KOPT-K1 (cell line): ENCODE results near the gene RPS6KA4.
A peak's percentile ranks its signal among the peaks of the same experiment; 100 is the strongest.
"Not testable (repeated sequence)": the region's sequence is repeated elsewhere in the genome, so short reads cannot be mapped to it uniquely, and the experiment has no call there.

Source experiments
- H3K27ac ChIP-seq: fragments of 200-600 bp; sonication (generic); 2 replicates; pipeline ENCODE4 v1.5.1; 2016; ENCODE audit warnings: antibody characterized with exemption, mild to moderate bottlenecking, low read depth, low read length; ENCODE audit not compliant: poor library complexity, severe bottlenecking
- H3K36me3 ChIP-seq: fragments of 200-600 bp; sonication (generic); 2 replicates; pipeline ENCODE4 v1.5.1; 2017; ENCODE audit warnings: antibody characterized with exemption, mild to moderate bottlenecking, low read length, moderate library complexity; ENCODE audit not compliant: insufficient read depth
- H3K9me3 ChIP-seq: fragments of 200-600 bp; sonication (generic); 2 replicates; pipeline ENCODE4 v1.5.1; 2017; ENCODE audit warnings: antibody characterized with exemption, low read length, mild to moderate bottlenecking; ENCODE audit not compliant: insufficient read depth, poor library complexity, severe bottlenecking

RPS6KA4 gene

DNA sequence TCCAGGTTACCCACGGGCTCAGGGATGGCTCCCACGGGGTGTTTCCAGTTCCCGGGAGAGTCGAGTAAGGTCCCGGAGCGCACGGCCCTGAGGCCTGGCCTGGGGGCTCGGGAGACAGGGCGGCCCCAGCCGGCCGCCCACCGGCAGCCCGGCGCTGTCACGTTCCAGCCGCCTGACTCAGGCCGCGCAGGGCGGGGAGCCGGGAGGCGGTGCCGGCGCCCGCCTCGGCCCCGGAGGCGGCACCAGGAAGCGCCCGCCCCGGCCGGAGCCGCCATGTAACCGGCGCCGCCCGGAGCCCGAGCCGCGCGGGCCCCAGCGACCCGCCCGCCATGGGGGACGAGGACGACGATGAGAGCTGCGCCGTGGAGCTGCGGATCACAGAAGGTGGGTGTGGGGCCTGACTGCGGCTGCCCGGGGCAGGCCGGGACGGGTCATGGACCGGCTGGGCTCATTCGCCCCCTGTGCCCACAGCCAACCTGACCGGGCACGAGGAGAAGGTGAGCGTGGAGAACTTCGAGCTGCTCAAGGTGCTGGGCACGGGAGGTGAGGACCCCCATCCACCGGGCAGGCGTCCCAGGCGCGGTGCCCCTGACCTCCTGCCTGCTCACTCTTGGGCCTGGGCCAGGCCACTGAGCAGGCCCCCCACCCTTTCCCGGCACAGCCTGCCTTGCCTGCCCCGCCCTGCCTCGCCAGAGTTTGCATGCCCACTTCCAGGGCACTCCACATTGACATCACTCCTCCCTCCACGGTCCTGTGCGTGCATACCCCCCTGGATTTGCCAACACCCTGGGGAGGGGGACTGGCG lies at the start of gene RPS6KA4:
TSS of gene RPS6KA4 (plus strand) at position 256 of the 805 bp plus-strand sequence. CDS start at position 330, 74 bp downstream.
- peaks cover 47% of the 10 kb centered on the region for H3K36me3 ChIP-seq
- no peaks in the 10 kb centered on the region for H3K9me3 ChIP-seq
- peak within 1 kb of the TSS; percentile 73 for H3K27ac ChIP-seq

DNA sequence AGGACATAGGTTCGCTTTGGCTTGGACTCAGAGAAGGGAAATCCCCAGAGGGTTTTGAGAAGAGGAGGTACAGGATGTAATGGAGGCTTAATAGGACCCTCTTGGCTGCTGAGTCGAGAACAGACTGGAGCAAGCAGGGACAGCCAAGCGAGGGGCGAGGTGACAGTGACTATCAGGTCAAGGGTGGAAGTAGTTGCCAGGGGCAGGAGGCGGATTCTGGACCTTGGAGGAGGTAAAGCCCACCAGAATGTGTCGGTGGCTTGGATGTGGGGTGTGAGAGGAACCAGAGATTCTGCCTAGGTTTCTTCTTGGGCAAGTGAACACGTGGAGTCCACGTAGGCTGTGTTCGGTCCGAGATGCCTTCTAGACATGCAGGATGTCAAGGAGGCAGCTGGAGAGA lies 46.0 kb upstream of the RPS6KA4 start:
- H3K36me3 ChIP-seq, result peaks cover 71% of the 10 kb centered on the region
- H3K27ac ChIP-seq, result peak overlapping the region; percentile 13
- no peaks in the 10 kb centered on the region for H3K9me3 ChIP-seq

DNA sequence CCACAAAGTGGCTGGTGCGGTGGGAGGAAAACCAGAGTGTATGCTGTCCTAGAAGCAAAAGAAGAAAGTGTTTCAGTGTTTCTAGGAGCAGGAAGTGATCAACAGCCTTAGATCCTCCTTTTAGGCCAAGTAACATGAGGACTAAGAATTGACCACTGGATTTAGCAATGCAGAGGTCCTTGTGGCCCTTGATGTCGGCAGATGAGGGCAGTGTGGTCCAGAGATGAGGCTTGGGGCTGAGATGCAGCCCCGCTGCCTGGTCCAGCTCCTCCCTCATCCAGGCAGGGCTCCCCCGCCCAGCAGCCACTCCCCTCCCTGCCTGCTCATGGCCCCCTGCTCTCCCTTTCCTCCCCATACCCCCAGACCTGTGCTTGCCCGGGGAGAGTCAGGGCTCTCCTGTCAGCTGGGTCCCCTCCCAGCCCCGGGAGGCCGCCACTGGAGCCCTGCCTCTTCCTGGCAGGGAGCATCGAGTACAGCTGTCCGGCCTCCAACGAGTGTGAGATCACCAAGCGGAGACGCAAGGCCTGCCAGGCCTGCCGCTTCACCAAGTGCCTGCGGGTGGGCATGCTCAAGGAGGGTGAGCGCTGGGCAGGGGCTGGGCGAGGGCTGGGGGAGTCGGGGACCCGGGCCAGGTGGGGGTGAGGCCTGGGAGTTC lies 45.3 kb upstream of the RPS6KA4 start:
- H3K36me3 ChIP-seq, result peaks cover 67% of the 10 kb centered on the region

DNA sequence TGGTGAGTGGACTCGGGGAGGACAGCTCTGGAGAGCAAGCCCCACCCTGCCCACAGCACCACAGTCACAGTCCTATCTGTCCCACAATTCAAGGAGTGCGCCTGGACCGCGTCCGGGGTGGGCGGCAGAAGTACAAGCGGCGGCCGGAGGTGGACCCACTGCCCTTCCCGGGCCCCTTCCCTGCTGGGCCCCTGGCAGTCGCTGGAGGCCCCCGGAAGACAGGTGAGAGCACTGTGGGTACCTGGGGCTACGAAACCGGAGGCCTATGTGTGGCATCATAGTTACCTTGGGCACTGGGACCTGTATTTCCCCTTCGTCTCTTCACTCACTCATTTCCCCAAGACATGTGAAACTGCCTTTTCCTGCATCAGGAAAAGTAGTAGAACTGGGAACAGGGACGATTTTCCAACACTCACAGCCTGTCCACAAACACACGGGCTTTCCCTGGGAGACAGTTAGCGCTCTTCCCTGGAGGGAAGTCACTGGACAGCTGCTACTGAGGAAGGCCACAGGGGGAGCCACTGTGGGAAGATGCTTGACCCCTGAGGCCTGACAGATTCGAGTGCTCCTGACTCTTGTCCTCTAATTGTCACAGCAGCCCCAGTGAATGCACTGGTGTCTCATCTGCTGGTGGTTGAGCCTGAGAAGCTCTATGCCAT lies 44.7 kb upstream of the RPS6KA4 start:
- peaks cover 61% of the 10 kb centered on the region for H3K36me3 ChIP-seq
- H3K9me3 ChIP-seq, result no peaks in the 10 kb centered on the region
- no peak overlapping the region for H3K27ac ChIP-seq

More for the DNA sequence above, 45.3 kb upstream of the RPS6KA4 start:
- Histone ChIP-seq H3K9me3 (no peaks in the 10 kb centered on the region), H3K27ac (no peak overlapping the region)

DNA sequence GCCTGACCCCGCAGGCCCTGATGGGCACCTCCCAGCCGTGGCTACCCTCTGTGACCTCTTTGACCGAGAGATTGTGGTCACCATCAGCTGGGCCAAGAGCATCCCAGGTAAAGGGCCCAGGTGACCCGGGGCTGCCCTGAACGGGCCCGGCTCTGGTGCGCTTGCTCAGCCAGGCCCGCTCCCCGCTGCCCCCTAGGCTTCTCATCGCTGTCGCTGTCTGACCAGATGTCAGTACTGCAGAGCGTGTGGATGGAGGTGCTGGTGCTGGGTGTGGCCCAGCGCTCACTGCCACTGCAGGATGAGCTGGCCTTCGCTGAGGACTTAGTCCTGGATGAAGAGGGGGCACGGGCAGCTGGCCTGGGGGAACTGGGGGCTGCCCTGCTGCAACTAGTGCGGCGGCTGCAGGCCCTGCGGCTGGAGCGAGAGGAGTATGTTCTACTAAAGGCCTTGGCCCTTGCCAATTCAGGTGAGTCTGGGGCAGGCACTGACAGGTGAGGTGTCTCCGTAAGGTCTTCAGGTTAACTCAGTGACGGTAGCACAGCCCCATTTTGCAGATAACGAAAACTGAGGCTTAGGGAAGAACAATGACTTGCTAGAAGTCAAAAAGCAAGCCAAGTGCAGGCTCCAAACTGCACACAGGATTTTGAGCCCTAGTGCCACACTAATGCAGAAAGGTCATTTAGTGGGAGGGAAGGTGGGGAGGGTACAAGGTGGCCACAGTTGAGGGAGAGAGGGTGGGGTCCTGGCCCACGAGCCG lies 44.0 kb upstream of the RPS6KA4 start:
- Histone ChIP-seq H3K9me3 (no peaks in the 10 kb centered on the region), H3K36me3 (peaks cover 54% of the 10 kb centered on the region), H3K27ac (no peak overlapping the region)

DNA sequence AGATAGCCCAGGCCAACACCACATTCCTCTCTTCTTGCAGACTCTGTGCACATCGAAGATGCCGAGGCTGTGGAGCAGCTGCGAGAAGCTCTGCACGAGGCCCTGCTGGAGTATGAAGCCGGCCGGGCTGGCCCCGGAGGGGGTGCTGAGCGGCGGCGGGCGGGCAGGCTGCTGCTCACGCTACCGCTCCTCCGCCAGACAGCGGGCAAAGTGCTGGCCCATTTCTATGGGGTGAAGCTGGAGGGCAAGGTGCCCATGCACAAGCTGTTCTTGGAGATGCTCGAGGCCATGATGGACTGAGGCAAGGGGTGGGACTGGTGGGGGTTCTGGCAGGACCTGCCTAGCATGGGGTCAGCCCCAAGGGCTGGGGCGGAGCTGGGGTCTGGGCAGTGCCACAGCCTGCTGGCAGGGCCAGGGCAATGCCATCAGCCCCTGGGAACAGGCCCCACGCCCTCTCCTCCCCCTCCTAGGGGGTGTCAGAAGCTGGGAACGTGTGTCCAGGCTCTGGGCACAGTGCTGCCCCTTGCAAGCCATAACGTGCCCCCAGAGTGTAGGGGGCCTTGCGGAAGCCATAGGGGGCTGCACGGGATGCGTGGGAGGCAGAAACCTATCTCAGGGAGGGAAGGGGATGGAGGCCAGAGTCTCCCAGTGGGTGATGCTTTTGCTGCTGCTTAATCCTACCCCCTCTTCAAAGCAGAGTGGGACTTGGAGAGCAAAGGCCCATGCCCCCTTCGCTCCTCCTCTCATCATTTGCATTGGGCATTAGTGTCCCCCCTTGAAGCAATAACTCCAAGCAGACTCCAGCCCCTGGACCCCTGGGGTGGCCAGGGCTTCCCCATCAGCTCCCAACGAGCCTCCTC lies 43.1 kb upstream of the RPS6KA4 start:
- Histone ChIP-seq H3K27ac (peak overlapping the region; percentile 80), H3K36me3 (peaks cover 49% of the 10 kb centered on the region)
- H3K9me3 ChIP-seq, result not testable (repeated sequence)

DNA sequence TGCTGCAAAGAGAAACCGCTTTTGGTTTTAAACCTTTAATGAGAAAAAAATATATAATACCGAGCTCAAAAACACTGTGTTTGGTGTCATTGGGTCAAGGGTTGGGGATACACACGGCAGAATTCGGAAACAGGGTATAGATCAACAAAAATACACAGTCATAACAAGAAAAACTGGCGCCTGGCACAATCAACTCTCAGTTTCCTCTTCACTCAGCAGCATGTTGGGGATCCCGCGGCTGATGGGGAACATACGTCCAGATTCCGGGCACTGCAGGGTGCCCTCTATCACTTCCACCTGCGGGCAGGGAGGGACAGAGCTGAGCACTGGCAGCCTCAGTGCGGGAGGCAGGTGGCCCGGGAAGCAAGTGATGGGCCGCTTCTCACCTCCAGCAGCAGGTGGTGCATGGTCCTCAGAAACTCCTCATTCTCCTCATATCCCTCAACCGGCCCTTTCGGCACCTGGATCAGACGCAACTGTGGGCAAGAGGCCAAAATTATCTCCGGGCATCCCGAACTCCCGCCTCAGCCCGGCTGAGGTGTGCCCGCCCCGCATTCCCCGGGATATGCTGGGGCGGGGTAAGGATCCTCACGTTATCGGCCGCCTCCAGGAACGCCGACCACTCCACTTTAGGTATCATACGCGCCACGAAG lies 42.2 kb upstream of the RPS6KA4 start:
- no peaks in the 10 kb centered on the region for H3K9me3 ChIP-seq
- H3K36me3 ChIP-seq, result peaks cover 55% of the 10 kb centered on the region
- H3K27ac ChIP-seq, result peak overlapping the region; percentile 80

DNA sequence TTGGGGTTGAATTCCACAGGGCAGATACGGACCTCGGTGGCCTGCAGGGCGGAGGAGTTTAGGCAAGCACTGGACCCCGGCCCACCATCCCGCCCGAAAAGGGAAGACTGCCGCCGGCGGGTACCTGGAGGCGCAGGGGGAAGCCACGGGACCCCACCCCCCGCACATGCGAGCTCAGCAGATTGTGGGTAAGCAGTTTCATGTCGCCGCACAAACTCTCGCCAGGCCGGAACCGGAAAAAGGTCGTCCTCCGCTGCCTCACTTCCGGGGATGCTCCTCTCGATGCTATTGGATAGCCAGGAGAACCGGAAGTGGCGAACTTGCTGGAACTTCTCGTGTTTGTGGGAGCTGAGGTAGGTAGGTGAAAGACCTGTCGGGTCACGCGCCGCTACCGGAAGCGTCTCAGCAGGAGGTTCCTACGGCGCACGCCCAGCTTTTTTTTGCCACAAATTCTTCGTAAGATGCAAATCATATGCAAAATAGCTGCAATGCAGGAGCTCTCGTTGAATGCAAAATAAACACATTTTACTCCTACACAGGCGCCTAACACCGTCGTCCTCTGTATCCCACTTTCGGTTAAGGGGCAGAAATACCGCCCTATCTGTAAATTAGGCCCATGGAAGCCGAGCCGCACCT lies 41.5 kb upstream of the RPS6KA4 start, which contains the start of gene TRMT112:
TSS of gene TRMT112 (minus strand) at position 235 of the 636 bp plus-strand sequence. CDS start at position 202, 33 bp downstream.
- H3K36me3 ChIP-seq, result peaks cover 56% of the 10 kb centered on the region
- peak within 1 kb of the TSS; percentile 80 for H3K27ac ChIP-seq
- no peaks in the 10 kb centered on the region for H3K9me3 ChIP-seq

DNA sequence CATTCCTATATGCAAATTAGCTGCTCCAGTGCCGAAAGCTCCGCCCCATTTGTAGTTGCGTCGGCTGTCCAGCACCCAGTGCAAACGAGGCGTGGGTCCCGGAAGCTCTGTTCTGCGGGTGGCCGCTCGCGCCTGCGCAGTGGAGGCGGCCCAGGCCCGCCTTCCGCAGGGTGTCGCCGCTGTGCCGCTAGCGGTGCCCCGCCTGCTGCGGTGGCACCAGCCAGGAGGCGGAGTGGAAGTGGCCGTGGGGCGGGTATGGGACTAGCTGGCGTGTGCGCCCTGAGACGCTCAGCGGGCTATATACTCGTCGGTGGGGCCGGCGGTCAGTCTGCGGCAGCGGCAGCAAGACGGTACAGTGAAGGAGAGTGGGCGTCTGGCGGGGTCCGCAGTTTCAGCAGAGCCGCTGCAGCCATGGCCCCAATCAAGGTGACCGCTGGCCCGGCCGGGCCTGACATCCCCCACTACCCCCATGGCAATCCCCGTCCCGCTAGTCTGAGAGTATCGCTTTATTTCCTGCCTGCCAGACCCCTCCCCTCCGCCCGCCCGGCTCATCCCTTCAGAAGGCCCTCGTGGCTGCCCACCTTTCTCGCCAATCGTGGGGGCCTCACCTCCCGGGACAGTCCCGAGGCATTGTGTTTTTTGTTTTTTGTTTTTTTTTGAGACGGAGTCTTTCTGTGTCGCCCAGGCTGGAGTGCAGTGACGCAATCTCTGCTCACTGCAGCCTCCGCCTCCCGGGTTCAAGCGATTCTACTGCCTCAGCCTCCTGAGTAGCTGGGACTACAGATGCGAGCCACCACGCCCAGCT lies 40.8 kb upstream of the RPS6KA4 start, which contains the start of gene PRDX5:
TSS of gene PRDX5 (plus strand) at position 161 of the 805 bp plus-strand sequence. CDS start at position 256, 95 bp downstream.
- H3K9me3 ChIP-seq, result no peaks in the 10 kb centered on the region
- peaks cover 52% of the 10 kb centered on the region for H3K36me3 ChIP-seq
- peak within 1 kb of the TSS; percentile 80 for H3K27ac ChIP-seq

DNA sequence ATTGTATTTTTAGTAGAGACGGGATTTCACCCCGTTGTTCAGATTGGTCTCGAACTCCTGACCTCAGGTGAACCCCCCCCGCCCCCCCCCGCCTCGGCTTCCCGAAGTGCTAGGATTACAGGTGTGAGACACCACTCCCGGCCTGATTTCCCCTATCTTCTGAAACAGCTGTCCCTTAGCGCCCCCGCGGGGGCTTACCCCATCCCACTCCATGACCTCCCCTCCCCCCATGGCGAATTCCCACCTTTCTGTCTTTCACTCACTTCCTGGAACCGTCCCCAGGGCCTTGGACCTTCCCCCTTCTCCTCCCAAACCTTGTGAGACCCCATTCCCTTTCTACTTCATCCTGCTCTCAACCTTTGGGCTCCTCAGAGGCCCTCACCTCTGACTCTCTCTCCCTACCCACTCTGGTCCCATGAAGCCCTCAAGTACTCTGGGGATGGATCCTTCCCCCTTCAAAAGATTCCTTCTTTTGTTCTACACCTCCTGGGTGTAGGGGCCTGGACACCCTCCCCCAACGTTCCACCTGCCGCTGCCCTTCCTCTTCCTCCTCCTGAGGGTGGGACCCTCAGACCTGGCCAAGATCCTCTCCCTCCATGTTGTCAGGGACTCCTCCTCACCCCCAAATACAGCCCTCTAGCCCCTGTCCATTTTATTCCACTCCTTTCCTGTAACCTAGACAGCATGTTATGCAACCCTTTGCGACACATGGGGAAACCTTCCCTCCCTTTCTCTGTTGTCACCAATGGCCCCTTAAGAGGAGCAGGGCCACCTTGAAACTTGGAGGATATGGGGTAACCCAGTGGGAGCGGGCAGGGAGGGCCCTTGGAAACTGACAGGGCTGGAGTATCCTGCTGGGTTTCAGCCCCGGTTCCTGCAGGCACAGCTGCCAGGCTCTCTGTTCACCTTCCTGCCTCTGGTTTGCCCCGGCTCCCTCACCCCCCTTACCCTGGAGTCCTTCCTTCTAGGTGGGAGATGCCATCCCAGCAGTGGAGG lies 39.9 kb upstream of the RPS6KA4 start:
- Histone ChIP-seq H3K36me3 (peaks cover 43% of the 10 kb centered on the region), H3K9me3 (no peaks in the 10 kb centered on the region), H3K27ac (peak overlapping the region; percentile 80)

DNA sequence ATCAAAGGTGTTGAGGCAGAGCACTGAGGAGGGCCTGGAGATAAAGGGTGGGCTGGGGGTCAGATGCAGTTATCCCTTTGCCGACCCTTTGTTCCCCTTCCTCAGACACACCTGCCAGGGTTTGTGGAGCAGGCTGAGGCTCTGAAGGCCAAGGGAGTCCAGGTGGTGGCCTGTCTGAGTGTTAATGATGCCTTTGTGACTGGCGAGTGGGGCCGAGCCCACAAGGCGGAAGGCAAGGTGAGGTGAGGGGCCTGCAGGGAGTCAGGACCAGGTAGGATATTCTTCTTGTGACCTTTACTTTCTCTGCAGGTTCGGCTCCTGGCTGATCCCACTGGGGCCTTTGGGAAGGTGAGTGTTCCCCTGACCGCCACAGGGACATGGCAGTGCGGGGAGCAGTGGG lies 38.4 kb upstream of the RPS6KA4 start:
- Histone ChIP-seq H3K9me3 (no peaks in the 10 kb centered on the region), H3K27ac (no peak overlapping the region), H3K36me3 (peaks cover 28% of the 10 kb centered on the region; the same call in 1 of the 2 replicates)
